H7 (cell line): Measurements from ENCODE around the gene GPS1. TPM values are rescaled to one million over a fixed set of nuclear protein-coding genes. Genes with fewer than 3 reads are reported as not detected.

Experiments
- DNase-seq: peaks from one replicate; pipeline ENCODE4 v3.0.0; 2012
- H3K27me3 ChIP-seq: 2 replicates; pipeline ENCODE4 v1.6.0; 2011; ENCODE audit warnings: mild to moderate bottlenecking, low read length; ENCODE audit not compliant: control insufficient read depth, insufficient read depth
- H3K36me3 ChIP-seq: replicated peaks from 2 replicates; pipeline ENCODE4 v1.5.1; 2011; ENCODE audit warnings: low read length; ENCODE audit not compliant: control insufficient read depth, insufficient read depth
- H3K4me3 ChIP-seq: 2 replicates; pipeline ENCODE4 v1.5.1; 2011; ENCODE audit warnings: low read depth, mild to moderate bottlenecking, control low read depth, low read length, moderate library complexity; ENCODE audit not compliant: insufficient read depth
- total RNA-seq: library from RNA; depleted of rRNA; stranded (reverse); fragments of >200 nt; shearing (Covaris generic); gene quantifications from 2 replicates; pipeline ENCODE4 v1.2.3, GENCODE V29; 2014

GPS1 gene
- total RNA-seq, 1 experiment from 2014 or later = 248 TPM

DNA sequence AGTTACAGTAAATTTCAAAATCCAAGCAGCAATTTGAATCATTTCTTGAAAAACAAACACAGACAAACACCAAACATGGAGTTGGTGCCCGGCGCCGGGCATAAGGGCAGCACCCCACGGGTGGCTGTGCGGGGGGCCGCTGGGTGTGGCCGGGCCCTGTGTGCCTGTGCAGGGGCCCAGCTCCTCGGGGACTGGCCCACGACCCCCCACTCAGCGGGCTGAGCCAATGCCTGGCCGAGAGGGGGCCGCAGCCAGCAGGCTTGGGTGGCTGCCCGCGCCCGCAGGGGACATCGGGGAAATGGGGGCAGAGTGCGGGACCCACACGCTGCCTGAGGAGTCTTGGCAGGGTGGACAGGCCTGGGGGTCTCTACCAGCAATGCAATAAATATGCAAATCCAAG lies 26.7 kb downstream of the GPS1 start:
- Histone ChIP-seq H3K36me3 (peaks cover 20% of the 10 kb centered on the region), H3K4me3 (no peak overlapping the region), H3K27me3 (no peaks in the 10 kb centered on the region)
- DNase-seq = no peak

DNA sequence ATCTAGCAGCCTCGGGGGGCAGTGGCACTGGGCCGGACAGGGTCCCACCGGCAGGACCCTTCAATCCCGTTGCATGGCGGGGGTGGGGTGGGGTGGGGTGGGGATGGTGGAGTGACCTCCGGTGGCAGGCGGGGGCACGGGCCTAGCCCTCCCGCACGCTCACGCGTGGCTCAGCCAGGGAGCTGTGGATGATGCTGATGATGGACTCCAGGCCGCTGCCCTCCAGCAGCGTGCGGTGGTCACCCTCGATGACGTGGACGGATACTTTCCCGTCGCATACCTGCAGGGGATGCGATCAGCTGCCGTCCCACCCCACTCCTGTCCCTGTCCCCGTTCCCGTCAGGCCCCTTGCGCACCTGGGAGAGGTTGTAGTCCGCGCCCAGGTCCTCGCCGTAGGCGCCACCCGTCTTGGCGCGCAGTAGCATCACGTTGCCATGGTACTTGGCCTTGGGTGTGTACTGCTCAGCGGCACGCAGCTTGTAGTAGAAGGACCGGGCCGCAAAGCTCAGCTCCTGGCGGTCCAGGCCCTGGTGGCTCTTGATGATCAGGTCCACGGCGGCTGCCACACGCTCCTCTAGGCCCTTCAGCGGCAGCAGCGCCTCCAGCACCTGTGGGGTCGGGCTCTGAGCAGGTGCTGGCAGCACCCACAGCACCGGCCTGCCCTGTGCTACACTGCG lies 27.4 kb downstream of the GPS1 start:
- DNase-seq = no peak
- H3K27me3 ChIP-seq = no peaks in the 10 kb centered on the region
- H3K36me3 ChIP-seq = peaks cover 22% of the 10 kb centered on the region

GRCh38 chr17:82080048-82080788 lies 28.5 kb downstream of the GPS1 start:
- H3K36me3 ChIP-seq = peaks cover 26% of the 10 kb centered on the region
- H3K4me3 ChIP-seq = no peak overlapping the region
- DNase-seq = no peak
- no peaks in the 10 kb centered on the region for H3K27me3 ChIP-seq

More for the DNA sequence above, 27.4 kb downstream of the GPS1 start:
- no peak overlapping the region for H3K4me3 ChIP-seq

- Histone ChIP-seq H3K36me3 (peaks cover 28% of the 10 kb centered on the region), H3K27me3 (no peaks in the 10 kb centered on the region), H3K4me3 (no peak overlapping the region)
- no peak for DNase-seq
Measured at GRCh38 chr17:82080789-82081464, 29.2 kb downstream of the GPS1 start.

GRCh38 chr17:82081546-82081945 lies 29.8 kb downstream of the GPS1 start:
- H3K4me3 ChIP-seq = no peak overlapping the region
- DNase-seq = no peak
- H3K36me3 ChIP-seq = peaks cover 30% of the 10 kb centered on the region
- H3K27me3 ChIP-seq = no peaks in the 10 kb centered on the region

DNA sequence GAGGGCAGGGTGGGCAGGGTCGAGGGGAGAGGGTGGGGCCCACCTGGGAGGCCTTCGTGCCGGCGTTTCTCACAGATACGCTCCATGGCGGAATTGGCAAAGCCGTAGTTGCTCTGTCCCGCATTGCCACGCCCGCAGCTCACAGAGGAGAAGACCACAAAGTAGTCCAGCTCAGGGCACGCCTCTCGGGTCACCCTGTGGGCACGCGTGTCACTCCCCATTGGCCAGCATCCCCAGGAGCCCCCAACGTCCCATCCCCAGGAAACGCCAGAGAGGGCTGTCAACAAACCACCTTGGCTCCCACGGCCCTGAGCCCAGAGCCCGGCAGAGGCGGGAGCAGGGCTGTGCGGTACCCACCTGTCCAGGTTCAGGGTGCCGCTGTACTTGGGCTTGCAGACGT lies 30.3 kb downstream of the GPS1 start:
- H3K36me3 ChIP-seq = peaks cover 34% of the 10 kb centered on the region
- H3K4me3 ChIP-seq = no peak overlapping the region
- no peak for DNase-seq
- H3K27me3 ChIP-seq = no peaks in the 10 kb centered on the region

DNA sequence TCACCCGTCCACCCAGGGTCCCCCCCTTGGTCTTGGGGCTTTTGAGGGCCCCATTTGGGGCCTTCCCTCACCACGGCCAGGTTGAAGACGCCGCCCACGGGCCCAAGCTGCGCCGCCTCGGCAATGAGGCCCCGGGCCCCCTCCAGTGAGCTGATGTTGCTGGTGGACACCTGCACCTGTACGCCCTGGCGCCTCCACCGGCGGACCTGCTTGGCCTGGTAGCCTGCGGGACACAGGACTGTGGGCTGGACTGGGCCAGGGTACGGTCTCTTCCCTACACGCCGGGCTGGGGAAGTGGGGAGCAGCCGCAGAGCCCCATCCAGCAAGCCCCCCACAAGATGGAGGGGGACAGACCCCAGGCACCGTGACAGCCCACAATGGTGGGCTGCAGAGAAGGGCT lies 30.8 kb downstream of the GPS1 start:
- no peak for DNase-seq
- Histone ChIP-seq H3K4me3 (no peak overlapping the region), H3K36me3 (peaks cover 37% of the 10 kb centered on the region), H3K27me3 (no peaks in the 10 kb centered on the region)

DNA sequence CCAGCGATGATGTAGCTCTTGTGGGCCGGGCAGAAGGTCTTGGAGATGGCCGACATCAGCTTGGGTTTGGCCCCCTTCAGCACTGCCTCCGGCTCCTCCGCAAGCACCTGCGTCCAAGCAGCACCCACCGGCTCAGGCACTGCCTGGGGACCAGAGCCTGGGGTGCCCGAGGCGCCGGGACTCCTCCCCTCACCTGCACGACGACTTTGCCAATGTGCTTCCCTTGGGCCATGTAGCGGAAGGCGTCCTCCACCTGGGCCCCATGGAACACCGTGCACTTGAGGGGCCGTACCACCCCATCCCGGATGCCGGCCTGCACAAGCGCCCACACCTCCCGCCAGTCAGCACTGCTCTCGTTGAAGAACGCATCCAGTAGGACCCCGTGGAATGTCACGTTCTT lies 31.3 kb downstream of the GPS1 start:
- DNase-seq = no peak
- Histone ChIP-seq H3K36me3 (peaks cover 38% of the 10 kb centered on the region), H3K4me3 (no peak overlapping the region), H3K27me3 (no peaks in the 10 kb centered on the region)

GRCh38 chr17:82083533-82084359 lies 32.0 kb downstream of the GPS1 start:
- H3K36me3 ChIP-seq = peaks cover 40% of the 10 kb centered on the region
- no peak for DNase-seq

GRCh38 chr17:82084373-82085030 lies 32.8 kb downstream of the GPS1 start:
- Histone ChIP-seq H3K27me3 (no peaks in the 10 kb centered on the region), H3K36me3 (peaks cover 45% of the 10 kb centered on the region), H3K4me3 (no peak overlapping the region)
- DNase-seq = no peak

More at GRCh38 chr17:82083533-82084359, 32.0 kb downstream of the GPS1 start:
- no peaks in the 10 kb centered on the region for H3K27me3 ChIP-seq
- no peak overlapping the region for H3K4me3 ChIP-seq

DNA sequence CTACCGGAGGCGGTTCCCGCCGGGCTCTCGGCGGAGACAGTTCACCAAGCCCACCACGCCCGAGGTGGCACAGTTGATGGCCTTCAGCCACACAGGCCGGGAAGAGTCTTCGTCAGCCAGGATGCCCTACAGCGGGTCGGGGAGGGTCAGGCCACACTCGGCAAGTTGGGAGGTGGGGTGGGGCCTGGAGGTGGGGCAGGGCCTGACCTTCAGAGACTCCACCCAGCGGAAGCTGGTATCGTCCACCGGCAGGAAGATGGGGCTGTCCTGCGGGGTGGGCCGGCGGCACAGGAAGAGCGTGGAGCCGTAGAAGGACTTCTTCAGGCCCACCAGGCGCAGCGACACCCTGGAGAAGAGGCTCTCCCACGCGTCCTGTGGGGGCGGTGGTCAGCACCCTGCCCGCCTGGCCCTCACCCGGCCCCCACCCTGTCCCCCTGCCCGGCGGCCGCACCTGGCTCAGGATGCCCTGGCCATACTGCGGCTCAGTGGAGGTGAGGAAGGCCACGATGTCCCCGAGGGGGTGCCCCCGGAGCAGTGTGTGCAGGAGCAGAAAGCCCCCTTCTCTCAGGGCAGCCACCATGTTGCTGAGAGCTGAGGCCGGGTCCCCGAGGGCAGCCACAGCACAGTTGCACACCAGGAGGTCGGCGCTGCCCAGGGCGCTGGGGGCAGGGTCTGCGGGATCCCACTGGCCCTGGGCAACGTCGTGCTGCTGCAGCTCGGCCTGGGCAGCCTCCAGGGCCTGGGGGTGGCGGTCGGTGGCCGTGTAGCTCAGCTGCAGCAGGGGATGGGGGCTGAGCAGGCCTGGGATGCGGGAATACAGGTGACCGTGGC lies 33.5 kb downstream of the GPS1 start:
- Histone ChIP-seq H3K4me3 (no peak overlapping the region), H3K36me3 (peaks cover 46% of the 10 kb centered on the region), H3K27me3 (no peaks in the 10 kb centered on the region)
- DNase-seq = no peak

- Histone ChIP-seq H3K27me3 (no peaks in the 10 kb centered on the region), H3K4me3 (no peak overlapping the region), H3K36me3 (peaks cover 49% of the 10 kb centered on the region)
- no peak for DNase-seq
Measured at GRCh38 chr17:82085931-82086764, 34.5 kb downstream of the GPS1 start.
